ENCODE measurements around the gene PALB2. TPM values are rescaled to one million over a fixed set of nuclear protein-coding genes. Genes with fewer than 3 reads are reported as not detected.

Gene PALB2
- total and polyA plus RNA-seq, 2 experiments from 2014 or later: 24.2 to 34.0 TPM

GRCh38 chr16:23572394-23572793 lies 68.7 kb downstream of the PALB2 start (continued):
- TF ChIP-seq EZH2 (IDR thresholded peaks at IDR 0.05; ENCODE audit: low read depth, unreplicated experiment) (no peak), JUNB (IDR thresholded peaks at IDR 0.05; ENCODE audit: unreplicated experiment) (no peak), STAT1 (IDR thresholded peaks at IDR 0.05; ENCODE audit: unreplicated experiment) (no peak), ETS1 (IDR thresholded peaks at IDR 0.05) (no peak), ZNF114 (CRISPR knock-in tag; IDR thresholded peaks at IDR 0.05) (no peak), ZNF331 (CRISPR knock-in tag; IDR thresholded peaks at IDR 0.05; ENCODE audit: low read depth) (no peak), CREB1 (CRISPR knock-in tag; IDR thresholded peaks at IDR 0.05; ENCODE audit: low read depth) (no peak), REST (IDR thresholded peaks at IDR 0.05; ENCODE audit: unreplicated experiment) (no peak)

- no peaks in the 10 kb centered on the region; the same call in 1 of the 2 replicates for H4K20me1 ChIP-seq (replicated peaks; ENCODE audit: insufficient read depth)
- Mint-ChIP-seq H3K27me3 (ENCODE audit: insufficient read depth, low read depth, poor library complexity) (no peaks in the 10 kb centered on the region), H3K36me3 (ENCODE audit: low read depth) (peaks cover 68% of the 10 kb centered on the region), H3K27ac (no peak overlapping the region), H3K4me3 (no peak overlapping the region), H3K9me3 (no peaks in the 10 kb centered on the region), H3K4me1 (no peaks in the 10 kb centered on the region)
- H3K27me3 ChIP-seq (ENCODE audit: insufficient read depth): no peaks in the 10 kb centered on the region
- no peaks in the 10 kb centered on the region for H3K79me2 ChIP-seq (replicated peaks; ENCODE audit: insufficient read depth)
- no peaks in the 10 kb centered on the region for H3K9me2 ChIP-seq (ENCODE audit: insufficient read depth)
- H3K4me1 ChIP-seq (ENCODE audit: insufficient read depth): no peaks in the 10 kb centered on the region
- H3K4me3 ChIP-seq: no peak overlapping the region
- H2AFZ ChIP-seq: no peak overlapping the region
- no peak overlapping the region for H3K4me2 ChIP-seq
- DNase-seq (ENCODE audit: low spot score) (no peak), ATAC-seq (no peak)
- H3K27ac ChIP-seq (ENCODE audit: low read depth): no peak overlapping the region
- peaks cover 44% of the 10 kb centered on the region for H3K36me3 ChIP-seq (ENCODE audit: insufficient read depth)
- H3F3A ChIP-seq (replicated peaks; ENCODE audit: low read depth): no peaks in the 10 kb centered on the region
- TF ChIP-seq CREB1 (CRISPR knock-in tag; IDR thresholded peaks at IDR 0.05; ENCODE audit: low read depth) (no peak), JUNB (IDR thresholded peaks at IDR 0.05; ENCODE audit: unreplicated experiment) (no peak), CTCF (conservative IDR thresholded peaks at IDR 0.05; ENCODE audit: low read depth in 2 of 2) (no peak), EZH2phosphoT487 (IDR thresholded peaks at IDR 0.05; ENCODE audit: unreplicated experiment) (no peak), STAT1 (IDR thresholded peaks at IDR 0.05; ENCODE audit: unreplicated experiment) (no peak), REST (IDR thresholded peaks at IDR 0.05; ENCODE audit: unreplicated experiment) (no peak), POLR2AphosphoS5 (IDR thresholded peaks at IDR 0.05; ENCODE audit: low read depth) (no peak)
These were observed 69.2 kb downstream of the PALB2 start for GRCh38 chr16:23571895-23572294.

Measured in GM23338 (cell line).